Measurements from ENCODE around the gene PEX14.

DNA sequence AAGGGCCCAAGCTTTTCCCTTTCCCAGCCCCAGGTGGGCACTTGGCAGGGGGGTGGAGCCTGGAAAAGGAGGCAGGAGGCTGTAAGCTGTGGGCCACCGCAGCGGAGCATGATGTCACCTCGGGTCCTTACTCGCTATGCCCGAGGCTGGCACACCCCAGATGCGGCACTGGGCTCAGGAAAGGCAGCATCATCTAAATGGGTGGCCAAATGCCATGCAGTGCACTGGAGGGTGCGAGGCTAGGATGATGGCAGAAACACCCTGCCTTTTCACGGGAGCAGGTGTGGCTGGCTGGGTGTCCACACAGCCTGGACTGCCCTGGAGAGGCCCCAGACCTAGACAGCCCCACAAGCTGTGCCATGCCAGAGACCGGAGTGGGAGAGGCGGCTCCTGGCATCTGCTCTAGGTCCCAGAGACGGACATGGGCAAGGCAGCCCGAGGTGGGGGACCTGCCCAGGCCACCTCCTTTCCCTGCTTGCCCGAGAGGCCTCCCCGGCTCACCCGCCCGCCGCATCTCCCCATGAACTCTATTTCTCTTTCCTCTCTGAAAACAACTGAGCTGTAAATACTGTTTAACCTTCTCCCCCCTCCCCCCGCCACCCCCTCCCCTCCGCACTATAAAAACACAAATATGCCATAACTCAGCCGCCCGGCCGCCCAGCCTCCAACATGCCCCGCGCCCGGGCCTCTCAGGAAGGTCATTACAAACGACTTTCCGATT, 197.0 kb downstream of the PEX14 start:
- TF ChIP-seq, protein P1, sequence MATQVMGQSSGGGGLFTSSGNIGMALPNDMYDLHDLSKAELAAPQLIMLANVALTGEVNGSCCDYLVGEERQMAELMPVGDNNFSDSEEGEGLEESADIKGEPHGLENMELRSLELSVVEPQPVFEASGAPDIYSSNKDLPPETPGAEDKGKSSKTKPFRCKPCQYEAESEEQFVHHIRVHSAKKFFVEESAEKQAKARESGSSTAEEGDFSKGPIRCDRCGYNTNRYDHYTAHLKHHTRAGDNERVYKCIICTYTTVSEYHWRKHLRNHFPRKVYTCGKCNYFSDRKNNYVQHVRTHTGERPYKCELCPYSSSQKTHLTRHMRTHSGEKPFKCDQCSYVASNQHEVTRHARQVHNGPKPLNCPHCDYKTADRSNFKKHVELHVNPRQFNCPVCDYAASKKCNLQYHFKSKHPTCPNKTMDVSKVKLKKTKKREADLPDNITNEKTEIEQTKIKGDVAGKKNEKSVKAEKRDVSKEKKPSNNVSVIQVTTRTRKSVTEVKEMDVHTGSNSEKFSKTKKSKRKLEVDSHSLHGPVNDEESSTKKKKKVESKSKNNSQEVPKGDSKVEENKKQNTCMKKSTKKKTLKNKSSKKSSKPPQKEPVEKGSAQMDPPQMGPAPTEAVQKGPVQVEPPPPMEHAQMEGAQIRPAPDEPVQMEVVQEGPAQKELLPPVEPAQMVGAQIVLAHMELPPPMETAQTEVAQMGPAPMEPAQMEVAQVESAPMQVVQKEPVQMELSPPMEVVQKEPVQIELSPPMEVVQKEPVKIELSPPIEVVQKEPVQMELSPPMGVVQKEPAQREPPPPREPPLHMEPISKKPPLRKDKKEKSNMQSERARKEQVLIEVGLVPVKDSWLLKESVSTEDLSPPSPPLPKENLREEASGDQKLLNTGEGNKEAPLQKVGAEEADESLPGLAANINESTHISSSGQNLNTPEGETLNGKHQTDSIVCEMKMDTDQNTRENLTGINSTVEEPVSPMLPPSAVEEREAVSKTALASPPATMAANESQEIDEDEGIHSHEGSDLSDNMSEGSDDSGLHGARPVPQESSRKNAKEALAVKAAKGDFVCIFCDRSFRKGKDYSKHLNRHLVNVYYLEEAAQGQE (IDR thresholded peaks at IDR 0.05; ENCODE audit: insufficient read depth in 1 of 2, low read depth in 2 of 2, low read length in 2 of 2), result no peak
- TF ChIP-seq POLR2AphosphoS5 (IDR thresholded peaks at IDR 0.05; ENCODE audit: low read depth, low read length) (no peak), TAF1 (IDR thresholded peaks at IDR 0.05; ENCODE audit: borderline replicate concordance, insufficient read depth, low read length) (no peak), FOXP2 (optimal IDR thresholded peaks at IDR 0.05; ENCODE audit: borderline replicate concordance, extremely low read depth, extremely low read length, insufficient read depth) (no peak), SIN3A (IDR thresholded peaks at IDR 0.05; ENCODE audit: borderline replicate concordance, insufficient read depth, low read length) (no peak)
